ENCODE results near the gene PALD1. TPM values are rescaled to one million over a fixed set of nuclear protein-coding genes. Genes with fewer than 3 reads are reported as not detected.

PALD1 gene
- total RNA-seq, 3 donors from 2014 or later (not counting 1 experiment from before 2014, with no cell fraction given): 0.21 TPM; not detected in 2

DNA sequence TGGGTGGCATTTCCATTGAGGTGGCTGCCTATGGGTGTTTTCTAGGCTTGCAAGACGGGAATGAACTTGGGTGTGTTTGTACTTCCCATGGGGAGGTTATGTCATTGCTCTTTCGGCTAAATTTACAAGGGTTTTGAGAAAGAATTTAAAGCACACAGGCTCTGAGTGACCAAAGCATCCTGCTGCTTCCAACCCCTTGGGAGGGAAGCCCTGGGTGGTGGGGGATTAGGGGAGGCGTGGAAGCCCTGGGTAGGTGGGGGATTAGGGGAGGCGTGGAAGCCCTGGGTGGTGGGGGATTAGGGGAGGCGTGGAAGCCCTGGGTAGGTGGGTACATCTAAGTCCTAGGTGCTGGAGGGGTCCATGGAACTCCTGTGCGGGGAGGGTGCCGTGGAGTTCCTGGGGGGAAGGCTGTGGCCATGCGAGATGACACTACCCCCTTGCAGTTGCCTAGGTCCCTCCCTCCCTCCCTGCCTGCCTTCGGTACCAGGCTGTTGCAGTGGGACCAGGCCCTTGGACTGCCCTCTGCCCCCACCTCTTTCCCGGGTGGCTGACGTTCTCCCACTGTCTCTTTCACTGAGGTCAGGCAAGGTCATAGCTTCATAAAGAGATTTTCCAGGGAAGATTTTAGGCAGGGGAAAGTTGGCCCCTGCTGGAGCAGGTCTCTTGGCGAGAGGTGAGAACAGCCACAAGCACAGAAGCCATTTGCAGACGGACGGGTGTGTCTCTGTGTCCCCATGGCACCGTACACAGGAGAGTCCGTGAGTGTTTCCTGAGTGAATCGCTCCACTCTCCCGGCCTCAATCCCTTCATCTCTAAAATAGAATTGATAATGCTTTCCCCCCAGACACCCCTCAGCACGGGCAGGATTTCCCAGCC lies 104.5 kb downstream of the PALD1 start:
- intact Hi-C loops (cut with micrococcal nuclease): no loop called here
- ATAC-seq (no peak), DNase-seq (no peak)
- Mint-ChIP-seq H3K27ac (no peak overlapping the region), H3K27me3 (ENCODE audit: low read depth in 2 of 2) (no peaks in the 10 kb centered on the region), H3K4me1 (peaks cover 34 to 47% of the 10 kb centered on the region in 2 donors), H3K9me3 (no peaks in the 10 kb centered on the region), H3K36me3 (no peaks in the 10 kb centered on the region), H3K4me3 (no peak overlapping the region)
- Histone ChIP-seq H3K27ac (ENCODE audit: low read length) (no peak overlapping the region), H3K9me3 (ENCODE audit: control insufficient read depth, insufficient read depth, low read length) (no peaks in the 10 kb centered on the region), H3K36me3 (ENCODE audit: control insufficient read depth, insufficient read depth, low read length) (no peaks in the 10 kb centered on the region), H3K4me1 (ENCODE audit: control insufficient read depth, insufficient read depth, low read length) (peaks cover 31% of the 10 kb centered on the region), H3K4me3 (ENCODE audit: low read length) (no peak overlapping the region), H3K27me3 (ENCODE audit: control insufficient read depth, insufficient read depth, low read length) (no peaks in the 10 kb centered on the region)
- no peak for TF ChIP-seq CTCF (IDR thresholded peaks at IDR 0.05)
- 95% methylated on average over 19 of the region's 19 CpGs for WGBS (ENCODE audit: insufficient coverage)

DNA sequence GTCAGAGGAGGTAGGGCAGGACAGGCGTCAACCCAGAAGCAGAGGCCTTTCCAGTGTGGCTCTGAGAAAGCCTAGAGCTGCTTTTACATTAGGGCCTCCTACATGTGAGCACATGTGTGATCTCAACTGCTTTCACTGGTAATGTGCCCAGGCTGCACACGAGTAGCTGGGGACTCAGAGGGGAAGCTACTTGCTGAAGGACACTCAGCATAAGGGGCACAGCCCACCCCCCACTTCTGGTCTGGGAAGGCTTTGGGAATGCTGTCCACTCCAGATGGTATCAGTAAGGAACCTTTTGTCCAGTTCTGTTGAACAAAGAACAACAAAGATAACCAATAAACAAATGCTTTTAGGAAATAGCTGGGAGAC lies 105.1 kb downstream of the PALD1 start:
- no peaks in the 10 kb centered on the region for H3K9me3 Mint-ChIP-seq
- Histone ChIP-seq H3K9me3 (ENCODE audit: control insufficient read depth, insufficient read depth, low read length) (no peaks in the 10 kb centered on the region), H3K36me3 (ENCODE audit: control insufficient read depth, insufficient read depth, low read length) (no peaks in the 10 kb centered on the region), H3K4me1 (ENCODE audit: control insufficient read depth, insufficient read depth, low read length) (peaks cover 26% of the 10 kb centered on the region), H3K27ac (ENCODE audit: low read length) (no peak overlapping the region), H3K4me3 (ENCODE audit: low read length) (no peak overlapping the region), H3K27me3 (ENCODE audit: control insufficient read depth, insufficient read depth, low read length) (no peaks in the 10 kb centered on the region)
- H3K27me3 Mint-ChIP-seq (ENCODE audit: low read depth in 2 of 2): no peaks in the 10 kb centered on the region
- H3K36me3 Mint-ChIP-seq: no peaks in the 10 kb centered on the region
- no peak overlapping the region for H3K27ac Mint-ChIP-seq
- no peak overlapping the region for H3K4me3 Mint-ChIP-seq
- intact Hi-C loops (cut with micrococcal nuclease): no loop called here
- DNase-seq (no peak), ATAC-seq (no peak)
- no peak for TF ChIP-seq CTCF (IDR thresholded peaks at IDR 0.05)
- peaks cover 32 to 47% of the 10 kb centered on the region in 2 donors for H3K4me1 Mint-ChIP-seq
- WGBS (ENCODE audit: insufficient coverage): 90% methylated on average over 2 of the region's 2 CpGs

DNA sequence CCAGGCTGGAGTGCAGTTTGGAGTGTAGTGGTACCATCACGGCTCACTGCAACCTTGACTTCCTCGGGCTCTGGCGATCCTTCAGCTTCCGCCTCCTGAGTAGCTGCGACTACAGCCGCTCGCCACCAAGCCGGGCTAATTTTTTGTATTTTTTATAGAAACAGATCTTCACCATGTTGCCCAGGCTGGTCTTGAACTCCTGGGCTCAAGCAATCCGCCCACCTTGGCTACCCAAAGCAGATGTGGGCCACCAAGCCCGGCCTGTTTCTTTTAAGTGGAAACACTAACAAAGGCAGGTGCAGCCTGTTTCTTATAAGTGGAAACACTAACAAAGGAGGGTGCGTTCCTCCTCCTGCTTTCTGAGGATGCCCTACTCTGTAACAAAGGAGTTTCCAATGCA lies 105.8 kb downstream of the PALD1 start:
- Histone ChIP-seq H3K27ac (ENCODE audit: low read length) (no peak overlapping the region), H3K4me3 (ENCODE audit: low read length) (no peak overlapping the region), H3K27me3 (ENCODE audit: control insufficient read depth, insufficient read depth, low read length) (no peaks in the 10 kb centered on the region), H3K36me3 (ENCODE audit: control insufficient read depth, insufficient read depth, low read length) (no peaks in the 10 kb centered on the region), H3K4me1 (ENCODE audit: control insufficient read depth, insufficient read depth, low read length) (peaks cover 22% of the 10 kb centered on the region), H3K9me3 (ENCODE audit: control insufficient read depth, insufficient read depth, low read length) (no peaks in the 10 kb centered on the region)
- DNase-seq (no peak), ATAC-seq (no peak)
- Mint-ChIP-seq H3K4me1 (peaks cover 32 to 47% of the 10 kb centered on the region in 2 donors), H3K36me3 (no peaks in the 10 kb centered on the region), H3K27ac (peak overlapping the region in 1 of 2 donors; percentile 60), H3K4me3 (no peak overlapping the region), H3K9me3 (no peaks in the 10 kb centered on the region), H3K27me3 (ENCODE audit: low read depth in 2 of 2) (no peaks in the 10 kb centered on the region)
- intact Hi-C loops (cut with micrococcal nuclease): no loop called here
- TF ChIP-seq CTCF (IDR thresholded peaks at IDR 0.05): no peak
- WGBS (ENCODE audit: insufficient coverage): 90% methylated on average over 11 of the region's 11 CpGs

All from natural killer cell (primary cell).